Natural killer cell (primary cell): ENCODE measurements around the gene FIGNL1. TPM values are rescaled to one million over a fixed set of nuclear protein-coding genes. Genes with fewer than 3 reads are reported as not detected.

Experiments
- ATAC-seq, 3 donors: fragments of 150-1000 bp in 2 of 3; fragments of 200-7000 bp in 1 of 3; cut with Tn5 transposase; 1 replicate in 1 of 3; 2 replicates in 2 of 3; pipeline ENCODE4 v1.10.0; 2021; ENCODE audit warnings: mild to moderate bottlenecking in 2 of 3, moderate library complexity in 2 of 3
- DNase-seq, 2 donors: peaks; one replicate each; pipeline versions ENCODE4 v3.0.0 to v3.0.0-alpha.2; 2013 to 2021; ENCODE audit warnings: mixed read lengths in 1 of 2
- H3K27ac ChIP-seq: one replicate; pipeline ENCODE4 v1.5.1; 2013; ENCODE audit warnings: mild to moderate bottlenecking, low read length
- H3K27me3 ChIP-seq: one replicate; pipeline ENCODE4 v1.6.1; 2013; ENCODE audit warnings: low read length; ENCODE audit not compliant: control insufficient read depth, insufficient read depth
- H3K36me3 ChIP-seq: one replicate; pipeline ENCODE4 v1.6.1; 2013; ENCODE audit warnings: low read length; ENCODE audit not compliant: control insufficient read depth, insufficient read depth
- H3K4me1 ChIP-seq: one replicate; pipeline ENCODE4 v1.6.1; 2013; ENCODE audit warnings: low read length; ENCODE audit not compliant: control insufficient read depth, insufficient read depth
- H3K4me3 ChIP-seq: one replicate; pipeline ENCODE4 v1.5.1; 2013; ENCODE audit warnings: low read length
- H3K9me3 ChIP-seq: one replicate; pipeline ENCODE4 v1.6.1; 2013; ENCODE audit warnings: low read length; ENCODE audit not compliant: control insufficient read depth, insufficient read depth
- H3K27ac Mint-ChIP-seq, 2 donors: one replicate each; pipeline ENCODE4 v1.8.0; 2022; ENCODE audit warnings: mild to moderate bottlenecking in 2 of 2, mixed read lengths in 2 of 2, moderate library complexity in 1 of 2
- H3K27me3 Mint-ChIP-seq, 2 donors: one replicate each; pipeline ENCODE4 v1.8.0; 2022; ENCODE audit warnings: low read depth in 2 of 2, mixed read lengths in 2 of 2
- H3K36me3 Mint-ChIP-seq: one replicate; pipeline ENCODE4 v1.8.0; 2022; ENCODE audit warnings: mixed read lengths
- H3K4me1 Mint-ChIP-seq, 2 donors: one replicate each; pipeline ENCODE4 v1.8.0; 2022; ENCODE audit warnings: mixed read lengths in 2 of 2
- H3K4me3 Mint-ChIP-seq: one replicate; pipeline ENCODE4 v1.8.0; 2022; ENCODE audit warnings: mild to moderate bottlenecking, moderate library complexity, mixed read lengths
- H3K9me3 Mint-ChIP-seq, 2 donors: one replicate each; pipeline ENCODE4 v1.8.0; 2022; ENCODE audit warnings: mixed read lengths in 2 of 2
- WGBS: methylation state at CpG from one replicate; pipeline ENCODE4 v1.1.7; 2013; ENCODE audit warnings: missing lambda C conversion rate; ENCODE audit not compliant: insufficient coverage; 5-methylcytosine and 5-hydroxymethylcytosine counted together
- intact Hi-C: fragments of 100-400 bp; cut with micrococcal nuclease; formaldehyde crosslinking; loops from one replicate; pipeline ENCODE4 v1.14.2; 2022
- total RNA-seq, 4 donors: library from RNA; stranded (reverse); fragments of 120-200 nt in 1 of 4; gene quantifications; one replicate each; pipeline versions ENCODE4 v1.2.3 to v1.2.4, GENCODE V29; 2013 to 2022
- TF ChIP-seq, protein P1 (sequence below): fragments of 200-600 bp; IDR thresholded peaks from one replicate; pipeline ENCODE4 v1.8.0; 2022; ENCODE audit warnings: antibody characterized with exemption

FIGNL1 gene
- total RNA-seq, 3 donors from 2014 or later (not counting 1 experiment from before 2014, with no cell fraction given) = 5.5 to 12.6 (median 7.6) TPM

DNA sequence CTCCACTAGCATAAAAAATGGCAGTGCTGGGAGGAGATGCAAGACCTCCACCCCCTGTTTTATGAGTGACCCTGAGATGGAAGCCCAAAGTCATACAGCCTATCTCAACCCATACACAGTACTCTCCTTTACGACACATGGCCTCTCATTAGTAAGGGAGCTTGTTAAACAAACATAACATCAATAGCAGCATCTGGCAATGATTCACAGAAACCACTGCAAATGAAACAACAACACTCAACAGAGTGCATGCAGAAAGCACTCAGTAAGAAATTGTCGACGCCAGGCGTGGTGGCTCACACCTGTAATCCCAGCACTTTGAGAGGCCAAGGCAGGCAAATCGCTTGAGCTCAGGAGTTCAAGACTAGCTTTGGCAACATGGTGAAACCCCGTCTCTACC, 27.5 kb upstream of the FIGNL1 start:
- no peaks in the 10 kb centered on the region for H3K9me3 ChIP-seq
- Mint-ChIP-seq H3K27me3 (peaks cover 13 to 39% of the 10 kb centered on the region in 2 donors), H3K36me3 (no peaks in the 10 kb centered on the region), H3K4me3 (no peak overlapping the region), H3K9me3 (no peaks in the 10 kb centered on the region), H3K4me1 (no peaks in the 10 kb centered on the region), H3K27ac (no peak overlapping the region)
- TF ChIP-seq, protein P1, sequence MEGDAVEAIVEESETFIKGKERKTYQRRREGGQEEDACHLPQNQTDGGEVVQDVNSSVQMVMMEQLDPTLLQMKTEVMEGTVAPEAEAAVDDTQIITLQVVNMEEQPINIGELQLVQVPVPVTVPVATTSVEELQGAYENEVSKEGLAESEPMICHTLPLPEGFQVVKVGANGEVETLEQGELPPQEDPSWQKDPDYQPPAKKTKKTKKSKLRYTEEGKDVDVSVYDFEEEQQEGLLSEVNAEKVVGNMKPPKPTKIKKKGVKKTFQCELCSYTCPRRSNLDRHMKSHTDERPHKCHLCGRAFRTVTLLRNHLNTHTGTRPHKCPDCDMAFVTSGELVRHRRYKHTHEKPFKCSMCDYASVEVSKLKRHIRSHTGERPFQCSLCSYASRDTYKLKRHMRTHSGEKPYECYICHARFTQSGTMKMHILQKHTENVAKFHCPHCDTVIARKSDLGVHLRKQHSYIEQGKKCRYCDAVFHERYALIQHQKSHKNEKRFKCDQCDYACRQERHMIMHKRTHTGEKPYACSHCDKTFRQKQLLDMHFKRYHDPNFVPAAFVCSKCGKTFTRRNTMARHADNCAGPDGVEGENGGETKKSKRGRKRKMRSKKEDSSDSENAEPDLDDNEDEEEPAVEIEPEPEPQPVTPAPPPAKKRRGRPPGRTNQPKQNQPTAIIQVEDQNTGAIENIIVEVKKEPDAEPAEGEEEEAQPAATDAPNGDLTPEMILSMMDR = no peak
- no peaks in the 10 kb centered on the region for H3K4me1 ChIP-seq
- 91% methylated on average over 5 of the region's 6 CpGs for WGBS
- intact Hi-C loops = no loop called here
- H3K36me3 ChIP-seq = no peaks in the 10 kb centered on the region
- no peak overlapping the region for H3K4me3 ChIP-seq
- H3K27me3 ChIP-seq = no peaks in the 10 kb centered on the region
- no peak for ATAC-seq
- no peak overlapping the region for H3K27ac ChIP-seq
- no peak for DNase-seq

DNA sequence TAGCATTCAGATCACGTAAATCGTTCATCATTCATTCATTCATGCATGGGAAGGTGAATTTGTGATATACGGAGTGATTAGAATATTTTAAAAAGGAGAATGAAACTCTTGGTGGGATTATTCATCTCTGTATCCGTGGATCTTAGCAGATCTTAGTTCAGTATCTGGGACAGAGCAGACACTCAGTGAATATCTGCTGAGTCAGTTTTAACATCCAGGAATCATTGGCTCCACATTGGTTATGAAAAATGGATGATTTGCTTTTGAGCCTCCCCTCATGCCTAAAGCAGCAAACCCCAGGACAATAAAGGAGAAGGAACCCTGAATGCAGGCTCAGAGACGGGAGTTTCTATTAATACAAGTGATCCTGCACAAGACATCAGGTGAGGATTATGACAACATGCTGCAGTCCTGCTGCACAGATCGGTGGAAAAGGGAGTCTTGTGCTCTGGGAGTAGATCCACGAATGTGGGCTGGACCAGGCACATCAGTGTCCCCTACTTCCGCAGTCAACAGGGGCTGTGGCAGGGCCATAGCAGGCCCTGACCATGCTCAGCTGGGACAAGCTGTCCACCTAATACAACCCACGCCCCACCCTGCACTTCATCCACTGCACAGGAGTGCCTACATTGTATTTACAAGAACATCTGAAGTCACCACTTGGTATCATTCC, 26.9 kb upstream of the FIGNL1 start:
- Mint-ChIP-seq H3K27me3 (peaks cover 13 to 44% of the 10 kb centered on the region in 2 donors), H3K36me3 (no peaks in the 10 kb centered on the region), H3K9me3 (no peaks in the 10 kb centered on the region), H3K4me3 (no peak overlapping the region), H3K4me1 (no peaks in the 10 kb centered on the region), H3K27ac (no peak overlapping the region)
- Histone ChIP-seq H3K27ac (no peak overlapping the region), H3K27me3 (no peaks in the 10 kb centered on the region), H3K9me3 (no peaks in the 10 kb centered on the region), H3K4me3 (no peak overlapping the region), H3K4me1 (no peaks in the 10 kb centered on the region), H3K36me3 (no peaks in the 10 kb centered on the region)
- no peak for DNase-seq
- 90% methylated on average over 9 of the region's 9 CpGs for WGBS
- TF ChIP-seq, protein P1 = no peak
- no peak for ATAC-seq
- intact Hi-C loops = no loop called here

DNA sequence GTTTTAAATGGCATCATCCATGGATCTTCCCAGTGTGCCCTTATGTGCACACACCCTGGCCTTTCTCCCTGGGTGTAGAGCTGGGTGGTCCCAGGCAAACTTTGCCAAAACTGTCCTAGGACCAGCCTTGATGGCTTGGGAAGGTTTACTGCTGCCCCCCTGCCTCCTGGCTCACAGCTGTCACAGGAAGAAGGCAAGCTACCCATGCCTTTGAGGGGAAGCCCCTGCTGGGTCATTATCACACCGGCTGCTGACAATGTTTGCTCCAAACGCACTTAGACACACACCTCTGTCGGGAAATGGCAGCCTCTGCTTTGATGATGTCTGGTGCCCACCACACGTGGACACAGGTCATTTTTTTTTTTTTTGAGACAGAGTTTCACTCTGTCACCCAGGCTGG, 25.2 kb upstream of the FIGNL1 start:
- no peaks in the 10 kb centered on the region for H3K9me3 ChIP-seq
- 21% methylated on average over 4 of the region's 4 CpGs for whole genome bisulfite sequencing

More for the DNA sequence above, 25.2 kb upstream of the FIGNL1 start:
- no peaks in the 10 kb centered on the region for H3K4me1 Mint-ChIP-seq
- H3K4me3 Mint-ChIP-seq = no peak overlapping the region
- DNase-seq (no peak), ATAC-seq (no peak)
- Histone ChIP-seq H3K27ac (no peak overlapping the region), H3K4me3 (no peak overlapping the region), H3K27me3 (no peaks in the 10 kb centered on the region), H3K4me1 (no peaks in the 10 kb centered on the region), H3K36me3 (no peaks in the 10 kb centered on the region)
- H3K27ac Mint-ChIP-seq = no peak overlapping the region
- no peaks in the 10 kb centered on the region for H3K9me3 Mint-ChIP-seq
- TF ChIP-seq, protein P1 = no peak
- peaks cover 16 to 45% of the 10 kb centered on the region in 2 donors for H3K27me3 Mint-ChIP-seq
- intact Hi-C loops = no loop called here
- no peaks in the 10 kb centered on the region for H3K36me3 Mint-ChIP-seq
